GM23338 (cell line): ENCODE results near the gene MYOCOS. TPM values are rescaled to one million over a fixed set of nuclear protein-coding genes. Genes with fewer than 3 reads are reported as not detected.

ENCODE experiments used
- ATAC-seq: fragments of 200-7000 bp; cut with Tn5 transposase; 3 replicates; pipeline ENCODE4 v1.9.1; 2020
- DNase-seq: peaks from one replicate; pipeline ENCODE4 v3.0.0-alpha.2; 2015; ENCODE audit warnings: low spot score
- H2AFZ ChIP-seq: fragments of 200-600 bp; sonication (generic); 2 replicates; pipeline ENCODE4 v1.8.0; 2016; ENCODE audit warnings: antibody characterized with exemption, mild to moderate bottlenecking, moderate library complexity
- H3F3A ChIP-seq: fragments of 200-600 bp; sonication (generic); replicated peaks from 2 replicates; pipeline ENCODE4 v1.8.0; 2017; ENCODE audit warnings: antibody characterized with exemption, mixed run types, low read depth
- H3K27ac ChIP-seq: fragments of 200-600 bp; sonication (generic); 2 replicates; pipeline ENCODE4 v1.6.1; 2016; ENCODE audit warnings: low read depth
- H3K27me3 ChIP-seq: fragments of 200-600 bp; sonication (generic); 2 replicates; pipeline ENCODE4 v1.8.0; 2016; ENCODE audit warnings: mild to moderate bottlenecking, mixed run types, moderate library complexity; ENCODE audit not compliant: insufficient read depth
- H3K36me3 ChIP-seq: fragments of 200-600 bp; sonication (generic); 2 replicates; pipeline ENCODE4 v1.8.0; 2016; ENCODE audit warnings: mild to moderate bottlenecking; ENCODE audit not compliant: insufficient read depth
- H3K4me1 ChIP-seq: fragments of 200-600 bp; sonication (generic); 2 replicates; pipeline ENCODE4 v1.8.0; 2016; ENCODE audit warnings: mild to moderate bottlenecking, moderate library complexity; ENCODE audit not compliant: insufficient read depth
- H3K4me2 ChIP-seq: fragments of 200-600 bp; sonication (generic); 2 replicates; pipeline ENCODE4 v1.7.1; 2017; ENCODE audit warnings: mixed run types
- H3K4me3 ChIP-seq: fragments of 200-600 bp; sonication (generic); 2 replicates; pipeline ENCODE4 v1.6.1; 2016; ENCODE audit warnings: mixed run types
- H3K79me2 ChIP-seq: fragments of 200-600 bp; sonication (generic); replicated peaks from 2 replicates; pipeline ENCODE4 v1.8.0; 2017; ENCODE audit warnings: mild to moderate bottlenecking; ENCODE audit not compliant: insufficient read depth
- H3K9me2 ChIP-seq: fragments of 200-600 bp; sonication (generic); 2 replicates; pipeline ENCODE4 v1.8.0; 2017; ENCODE audit not compliant: insufficient read depth
- H4K20me1 ChIP-seq: fragments of 200-600 bp; sonication (generic); replicated peaks from 2 replicates; pipeline ENCODE4 v1.8.0; 2017; ENCODE audit warnings: mild to moderate bottlenecking; ENCODE audit not compliant: insufficient read depth
- H3K27ac Mint-ChIP-seq: 2 replicates; pipeline ENCODE4 v1.8.0; 2020; ENCODE audit warnings: inconsistent platforms, mild to moderate bottlenecking, moderate library complexity, mixed read lengths
- H3K27me3 Mint-ChIP-seq: 3 replicates; pipeline ENCODE4 v1.8.0; 2022; ENCODE audit warnings: low read depth, mild to moderate bottlenecking, moderate library complexity, mixed read lengths, inconsistent platforms; ENCODE audit not compliant: insufficient read depth, poor library complexity
- H3K36me3 Mint-ChIP-seq: 3 replicates; pipeline ENCODE4 v1.8.0; 2021; ENCODE audit warnings: low read depth, mild to moderate bottlenecking, inconsistent platforms, moderate library complexity, mixed read lengths
- H3K4me1 Mint-ChIP-seq: 3 replicates; pipeline ENCODE4 v1.8.0; 2020; ENCODE audit warnings: mild to moderate bottlenecking, inconsistent platforms, mixed read lengths
- H3K4me3 Mint-ChIP-seq: 3 replicates; pipeline ENCODE4 v1.8.0; 2021; ENCODE audit warnings: moderate library complexity, mild to moderate bottlenecking, inconsistent platforms, mixed read lengths
- H3K9me3 Mint-ChIP-seq: 3 replicates; pipeline ENCODE4 v1.8.0; 2020; ENCODE audit warnings: moderate library complexity, mild to moderate bottlenecking, inconsistent platforms, mixed read lengths
- CREB1 ChIP-seq: fragments of 250-450 bp; sonication (Bioruptor Pico); IDR thresholded peaks from 2 replicates; pipeline ENCODE4 v1.5.0; 2020; ENCODE audit warnings: low read depth, mild to moderate bottlenecking, moderate library complexity
- EZH2phosphoT487 ChIP-seq: fragments of 200-600 bp; sonication (generic); IDR thresholded peaks from one replicate; pipeline ENCODE4 v1.8.1; 2018; ENCODE audit warnings: antibody characterized with exemption; ENCODE audit not compliant: unreplicated experiment
- JUNB ChIP-seq: IDR thresholded peaks from one replicate; pipeline ENCODE4 v1.6.1; 2016; ENCODE audit warnings: antibody characterized with exemption; ENCODE audit not compliant: unreplicated experiment
- NANOG ChIP-seq: IDR thresholded peaks from 2 replicates; pipeline ENCODE4 v1.6.1; 2016; ENCODE audit warnings: antibody characterized with exemption, borderline replicate concordance
- POLR2AphosphoS5 ChIP-seq: IDR thresholded peaks from 2 replicates; pipeline ENCODE4 v1.6.1; 2016; ENCODE audit warnings: antibody characterized with exemption, low read depth
- STAT1 ChIP-seq: IDR thresholded peaks from one replicate; pipeline ENCODE4 v1.6.1; 2016; ENCODE audit warnings: antibody characterized with exemption; ENCODE audit not compliant: unreplicated experiment
- ZNF114 ChIP-seq: fragments of 250-450 bp; sonication (Bioruptor Pico); IDR thresholded peaks from 2 replicates; pipeline ENCODE4 v1.5.0; 2020; ENCODE audit warnings: mild to moderate bottlenecking, moderate library complexity
- ZNF331 ChIP-seq: fragments of 250-450 bp; sonication (Bioruptor Pico); IDR thresholded peaks from 2 replicates; pipeline ENCODE4 v1.5.0; 2020; ENCODE audit warnings: low read depth, mild to moderate bottlenecking, moderate library complexity
- polyA plus RNA-seq: library from polyadenylated mRNA; unstranded; fragments of >200 nt; fragmentation: Nextera tagmentation; extraction: Ambion mirVana; gene quantifications from 2 replicates; pipeline ENCODE4 v1.2.1, GENCODE V29; 2016
- total RNA-seq: library from RNA; depleted of rRNA; stranded (reverse); fragments of >200 nt; shearing (Covaris generic); gene quantifications from 2 replicates; pipeline ENCODE4 v1.2.3, GENCODE V29; 2014
- TF ChIP-seq, protein P1 (sequence below): IDR thresholded peaks from one replicate; pipeline ENCODE4 v1.6.1; 2018; ENCODE audit warnings: antibody characterized with exemption; ENCODE audit not compliant: unreplicated experiment
- TF ChIP-seq, protein P2 (sequence below): fragments of 250-450 bp; sonication (Bioruptor Pico); IDR thresholded peaks from 2 replicates; pipeline ENCODE4 v1.5.0; 2020; ENCODE audit warnings: mild to moderate bottlenecking, moderate library complexity
- TF ChIP-seq, protein P3 (sequence below): IDR thresholded peaks from 2 replicates; pipeline ENCODE4 v1.6.1; 2016; ENCODE audit warnings: antibody characterized with exemption
- TF ChIP-seq, protein P4 (sequence below), 2 experiments: fragments of 200-600 bp in 1 of 2; sonication (generic) in 1 of 2; conservative IDR thresholded peaks; 2 replicates each; pipeline versions ENCODE4 v1.5.1 to v1.6.1; 2016 to 2017; ENCODE audit warnings: antibody characterized with exemption in 2 of 2, low read depth in 2 of 2, mild to moderate bottlenecking in 2 of 2, moderate library complexity in 1 of 2

Gene MYOCOS
- total and polyA plus RNA-seq, 2 experiments from 2014 or later: not detected

DNA sequence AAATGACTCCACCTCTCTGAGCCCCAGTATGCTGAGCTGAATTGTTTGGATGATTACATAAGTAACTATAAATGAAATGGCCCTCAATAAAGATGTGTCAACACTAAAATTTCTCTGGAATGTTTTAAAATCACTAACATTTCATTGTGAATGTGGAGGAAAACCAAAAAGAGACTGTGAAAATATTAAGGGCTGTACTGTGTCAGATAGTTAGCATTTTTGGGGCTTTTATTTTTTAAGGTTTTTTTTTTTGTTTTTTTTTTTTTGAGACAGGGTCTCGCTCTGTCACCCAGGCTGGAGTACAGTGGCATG lies 24.2 kb downstream of the MYOCOS start (continued):
- TF ChIP-seq, protein P1, sequence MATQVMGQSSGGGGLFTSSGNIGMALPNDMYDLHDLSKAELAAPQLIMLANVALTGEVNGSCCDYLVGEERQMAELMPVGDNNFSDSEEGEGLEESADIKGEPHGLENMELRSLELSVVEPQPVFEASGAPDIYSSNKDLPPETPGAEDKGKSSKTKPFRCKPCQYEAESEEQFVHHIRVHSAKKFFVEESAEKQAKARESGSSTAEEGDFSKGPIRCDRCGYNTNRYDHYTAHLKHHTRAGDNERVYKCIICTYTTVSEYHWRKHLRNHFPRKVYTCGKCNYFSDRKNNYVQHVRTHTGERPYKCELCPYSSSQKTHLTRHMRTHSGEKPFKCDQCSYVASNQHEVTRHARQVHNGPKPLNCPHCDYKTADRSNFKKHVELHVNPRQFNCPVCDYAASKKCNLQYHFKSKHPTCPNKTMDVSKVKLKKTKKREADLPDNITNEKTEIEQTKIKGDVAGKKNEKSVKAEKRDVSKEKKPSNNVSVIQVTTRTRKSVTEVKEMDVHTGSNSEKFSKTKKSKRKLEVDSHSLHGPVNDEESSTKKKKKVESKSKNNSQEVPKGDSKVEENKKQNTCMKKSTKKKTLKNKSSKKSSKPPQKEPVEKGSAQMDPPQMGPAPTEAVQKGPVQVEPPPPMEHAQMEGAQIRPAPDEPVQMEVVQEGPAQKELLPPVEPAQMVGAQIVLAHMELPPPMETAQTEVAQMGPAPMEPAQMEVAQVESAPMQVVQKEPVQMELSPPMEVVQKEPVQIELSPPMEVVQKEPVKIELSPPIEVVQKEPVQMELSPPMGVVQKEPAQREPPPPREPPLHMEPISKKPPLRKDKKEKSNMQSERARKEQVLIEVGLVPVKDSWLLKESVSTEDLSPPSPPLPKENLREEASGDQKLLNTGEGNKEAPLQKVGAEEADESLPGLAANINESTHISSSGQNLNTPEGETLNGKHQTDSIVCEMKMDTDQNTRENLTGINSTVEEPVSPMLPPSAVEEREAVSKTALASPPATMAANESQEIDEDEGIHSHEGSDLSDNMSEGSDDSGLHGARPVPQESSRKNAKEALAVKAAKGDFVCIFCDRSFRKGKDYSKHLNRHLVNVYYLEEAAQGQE: no peak
- TF ChIP-seq, protein P2, sequence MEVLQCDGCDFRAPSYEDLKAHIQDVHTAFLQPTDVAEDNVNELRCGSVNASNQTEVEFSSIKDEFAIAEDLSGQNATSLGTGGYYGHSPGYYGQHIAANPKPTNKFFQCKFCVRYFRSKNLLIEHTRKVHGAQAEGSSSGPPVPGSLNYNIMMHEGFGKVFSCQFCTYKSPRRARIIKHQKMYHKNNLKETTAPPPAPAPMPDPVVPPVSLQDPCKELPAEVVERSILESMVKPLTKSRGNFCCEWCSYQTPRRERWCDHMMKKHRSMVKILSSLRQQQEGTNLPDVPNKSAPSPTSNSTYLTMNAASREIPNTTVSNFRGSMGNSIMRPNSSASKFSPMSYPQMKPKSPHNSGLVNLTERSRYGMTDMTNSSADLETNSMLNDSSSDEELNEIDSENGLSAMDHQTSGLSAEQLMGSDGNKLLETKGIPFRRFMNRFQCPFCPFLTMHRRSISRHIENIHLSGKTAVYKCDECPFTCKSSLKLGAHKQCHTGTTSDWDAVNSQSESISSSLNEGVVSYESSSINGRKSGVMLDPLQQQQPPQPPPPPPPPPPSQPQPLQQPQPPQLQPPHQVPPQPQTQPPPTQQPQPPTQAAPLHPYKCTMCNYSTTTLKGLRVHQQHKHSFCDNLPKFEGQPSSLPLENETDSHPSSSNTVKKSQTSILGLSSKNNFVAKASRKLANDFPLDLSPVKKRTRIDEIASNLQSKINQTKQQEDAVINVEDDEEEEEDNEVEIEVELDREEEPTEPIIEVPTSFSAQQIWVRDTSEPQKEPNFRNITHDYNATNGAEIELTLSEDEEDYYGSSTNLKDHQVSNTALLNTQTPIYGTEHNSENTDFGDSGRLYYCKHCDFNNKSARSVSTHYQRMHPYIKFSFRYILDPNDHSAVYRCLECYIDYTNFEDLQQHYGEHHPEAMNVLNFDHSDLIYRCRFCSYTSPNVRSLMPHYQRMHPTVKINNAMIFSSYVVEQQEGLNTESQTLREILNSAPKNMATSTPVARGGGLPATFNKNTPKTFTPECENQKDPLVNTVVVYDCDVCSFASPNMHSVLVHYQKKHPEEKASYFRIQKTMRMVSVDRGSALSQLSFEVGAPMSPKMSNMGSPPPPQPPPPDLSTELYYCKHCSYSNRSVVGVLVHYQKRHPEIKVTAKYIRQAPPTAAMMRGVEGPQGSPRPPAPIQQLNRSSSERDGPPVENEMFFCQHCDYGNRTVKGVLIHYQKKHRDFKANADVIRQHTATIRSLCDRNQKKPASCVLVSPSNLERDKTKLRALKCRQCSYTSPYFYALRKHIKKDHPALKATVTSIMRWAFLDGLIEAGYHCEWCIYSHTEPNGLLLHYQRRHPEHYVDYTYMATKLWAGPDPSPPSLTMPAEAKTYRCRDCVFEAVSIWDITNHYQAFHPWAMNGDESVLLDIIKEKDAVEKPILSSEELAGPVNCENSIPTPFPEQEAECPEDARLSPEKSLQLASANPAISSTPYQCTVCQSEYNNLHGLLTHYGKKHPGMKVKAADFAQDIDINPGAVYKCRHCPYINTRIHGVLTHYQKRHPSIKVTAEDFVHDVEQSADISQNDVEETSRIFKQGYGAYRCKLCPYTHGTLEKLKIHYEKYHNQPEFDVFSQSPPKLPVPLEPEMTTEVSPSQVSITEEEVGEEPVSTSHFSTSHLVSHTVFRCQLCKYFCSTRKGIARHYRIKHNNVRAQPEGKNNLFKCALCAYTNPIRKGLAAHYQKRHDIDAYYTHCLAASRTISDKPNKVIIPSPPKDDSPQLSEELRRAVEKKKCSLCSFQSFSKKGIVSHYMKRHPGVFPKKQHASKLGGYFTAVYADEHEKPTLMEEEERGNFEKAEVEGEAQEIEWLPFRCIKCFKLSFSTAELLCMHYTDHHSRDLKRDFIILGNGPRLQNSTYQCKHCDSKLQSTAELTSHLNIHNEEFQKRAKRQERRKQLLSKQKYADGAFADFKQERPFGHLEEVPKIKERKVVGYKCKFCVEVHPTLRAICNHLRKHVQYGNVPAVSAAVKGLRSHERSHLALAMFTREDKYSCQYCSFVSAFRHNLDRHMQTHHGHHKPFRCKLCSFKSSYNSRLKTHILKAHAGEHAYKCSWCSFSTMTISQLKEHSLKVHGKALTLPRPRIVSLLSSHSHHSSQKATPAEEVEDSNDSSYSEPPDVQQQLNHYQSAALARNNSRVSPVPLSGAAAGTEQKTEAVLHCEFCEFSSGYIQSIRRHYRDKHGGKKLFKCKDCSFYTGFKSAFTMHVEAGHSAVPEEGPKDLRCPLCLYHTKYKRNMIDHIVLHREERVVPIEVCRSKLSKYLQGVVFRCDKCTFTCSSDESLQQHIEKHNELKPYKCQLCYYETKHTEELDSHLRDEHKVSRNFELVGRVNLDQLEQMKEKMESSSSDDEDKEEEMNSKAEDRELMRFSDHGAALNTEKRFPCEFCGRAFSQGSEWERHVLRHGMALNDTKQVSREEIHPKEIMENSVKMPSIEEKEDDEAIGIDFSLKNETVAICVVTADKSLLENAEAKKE (CRISPR knock-in tag): no peak
- TF ChIP-seq, protein P3, sequence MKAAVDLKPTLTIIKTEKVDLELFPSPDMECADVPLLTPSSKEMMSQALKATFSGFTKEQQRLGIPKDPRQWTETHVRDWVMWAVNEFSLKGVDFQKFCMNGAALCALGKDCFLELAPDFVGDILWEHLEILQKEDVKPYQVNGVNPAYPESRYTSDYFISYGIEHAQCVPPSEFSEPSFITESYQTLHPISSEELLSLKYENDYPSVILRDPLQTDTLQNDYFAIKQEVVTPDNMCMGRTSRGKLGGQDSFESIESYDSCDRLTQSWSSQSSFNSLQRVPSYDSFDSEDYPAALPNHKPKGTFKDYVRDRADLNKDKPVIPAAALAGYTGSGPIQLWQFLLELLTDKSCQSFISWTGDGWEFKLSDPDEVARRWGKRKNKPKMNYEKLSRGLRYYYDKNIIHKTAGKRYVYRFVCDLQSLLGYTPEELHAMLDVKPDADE: no peak
- no peak for TF ChIP-seq NANOG

DNA sequence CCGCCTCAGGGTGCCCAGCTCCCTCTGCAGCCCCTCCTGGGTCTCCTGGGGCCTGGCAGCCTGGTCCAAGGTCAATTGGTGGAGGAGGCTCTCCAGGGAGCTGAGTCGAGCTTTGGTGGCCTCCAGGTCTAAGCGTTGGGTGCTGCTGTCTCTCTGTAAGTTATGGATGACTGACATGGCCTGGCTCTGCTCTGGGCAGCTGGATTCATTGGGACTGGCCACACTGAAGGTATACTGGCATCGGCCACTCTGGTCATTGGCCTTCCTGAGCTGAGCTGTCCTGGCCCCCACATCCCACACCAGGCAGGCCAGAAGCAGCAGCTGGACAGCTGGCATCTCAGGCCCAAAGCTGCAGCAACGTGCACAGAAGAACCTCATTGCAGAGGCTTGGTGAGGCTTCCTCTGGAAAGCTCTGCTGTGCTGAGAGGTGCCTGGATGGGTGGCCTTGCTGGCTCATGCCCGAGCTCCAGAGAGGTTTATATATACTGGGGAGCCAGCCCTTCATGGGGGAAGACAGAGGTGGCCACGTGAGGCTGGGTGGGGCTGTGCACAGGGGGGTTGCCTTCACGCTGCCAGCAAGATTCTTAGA lies 30.3 kb downstream of the MYOCOS start, which contains the start of gene MYOC:
MYOC (minus strand) TSS at position 455 of the 589 bp plus-strand sequence; CDS start at position 378, 77 bp downstream.
- H3K4me2 ChIP-seq: no peak within 1 kb of the TSS
- H3K79me2 ChIP-seq: no peaks in the 10 kb centered on the region
- H3K27me3 ChIP-seq: no peaks in the 10 kb centered on the region
- H3K36me3 ChIP-seq: no peaks in the 10 kb centered on the region
- peaks cover 13% of the 10 kb centered on the region for H3K4me1 Mint-ChIP-seq
- no peaks in the 10 kb centered on the region for H3K36me3 Mint-ChIP-seq
- H2AFZ ChIP-seq: 0 out of 2 replicates have a peak within 1 kb of the TSS, but pooled peaks have one; percentile 16
- no peak within 1 kb of the TSS for H3K4me3 ChIP-seq
- no peaks in the 10 kb centered on the region for H3F3A ChIP-seq
- no peak for DNase-seq
- no peaks in the 10 kb centered on the region for H4K20me1 ChIP-seq
- H3K9me3 Mint-ChIP-seq: no peaks in the 10 kb centered on the region
- no peak for ATAC-seq
- no peak within 1 kb of the TSS for H3K27ac Mint-ChIP-seq
- no peaks in the 10 kb centered on the region for H3K9me2 ChIP-seq
- H3K4me3 Mint-ChIP-seq: no peak within 1 kb of the TSS
- H3K4me1 ChIP-seq: peaks cover 5% of the 10 kb centered on the region
- peaks cover 5% of the 10 kb centered on the region for H3K27me3 Mint-ChIP-seq
- no peak within 1 kb of the TSS for H3K27ac ChIP-seq
- no peak for TF ChIP-seq ZNF331 (CRISPR knock-in tag)
- no peak for TF ChIP-seq CREB1
- TF ChIP-seq STAT1: no peak
- TF ChIP-seq, protein P4, sequence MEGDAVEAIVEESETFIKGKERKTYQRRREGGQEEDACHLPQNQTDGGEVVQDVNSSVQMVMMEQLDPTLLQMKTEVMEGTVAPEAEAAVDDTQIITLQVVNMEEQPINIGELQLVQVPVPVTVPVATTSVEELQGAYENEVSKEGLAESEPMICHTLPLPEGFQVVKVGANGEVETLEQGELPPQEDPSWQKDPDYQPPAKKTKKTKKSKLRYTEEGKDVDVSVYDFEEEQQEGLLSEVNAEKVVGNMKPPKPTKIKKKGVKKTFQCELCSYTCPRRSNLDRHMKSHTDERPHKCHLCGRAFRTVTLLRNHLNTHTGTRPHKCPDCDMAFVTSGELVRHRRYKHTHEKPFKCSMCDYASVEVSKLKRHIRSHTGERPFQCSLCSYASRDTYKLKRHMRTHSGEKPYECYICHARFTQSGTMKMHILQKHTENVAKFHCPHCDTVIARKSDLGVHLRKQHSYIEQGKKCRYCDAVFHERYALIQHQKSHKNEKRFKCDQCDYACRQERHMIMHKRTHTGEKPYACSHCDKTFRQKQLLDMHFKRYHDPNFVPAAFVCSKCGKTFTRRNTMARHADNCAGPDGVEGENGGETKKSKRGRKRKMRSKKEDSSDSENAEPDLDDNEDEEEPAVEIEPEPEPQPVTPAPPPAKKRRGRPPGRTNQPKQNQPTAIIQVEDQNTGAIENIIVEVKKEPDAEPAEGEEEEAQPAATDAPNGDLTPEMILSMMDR (conservative IDR thresholded peaks at IDR 0.05; ENCODE audit: low read depth in 2 of 2): no peak
- no peak for TF ChIP-seq POLR2AphosphoS5
- TF ChIP-seq EZH2phosphoT487: no peak
- no peak for TF ChIP-seq ZNF114 (CRISPR knock-in tag)
- TF ChIP-seq, protein P3: no peak
- no peak for TF ChIP-seq JUNB
